OCI-LY7 (cell line): ENCODE measurements around the gene INSC.

Source experiments
- CTCF ChIP-seq: fragments of 200-600 bp; sonication (generic); conservative IDR thresholded peaks from 2 replicates; pipeline ENCODE4 v1.5.1; 2014; ENCODE audit warnings: mild to moderate bottlenecking, antibody characterized with exemption, low read length, moderate library complexity, mixed read lengths
- EZH2phosphoT487 ChIP-seq: fragments of 200-600 bp; sonication (generic); IDR thresholded peaks from 2 replicates; pipeline ENCODE4 v1.6.1; 2018; ENCODE audit warnings: low read depth, borderline replicate concordance, mild to moderate bottlenecking, mixed run types, antibody characterized with exemption, low read length, moderate library complexity, mixed read lengths

GRCh38 chr11:15139958-15140659 is 25.4 kb downstream of the INSC start:
- TF ChIP-seq CTCF (no peak), EZH2phosphoT487 (no peak)
